GM19324 (cell line): ENCODE data around the gene TMEM108.

ENCODE experiments used
- ATAC-seq: cut with Tn5 transposase; IDR thresholded peaks from one replicate; pipeline ENCODE4 v1.9.1; 2021; ENCODE audit warnings: mild to moderate bottlenecking, moderate library complexity; ENCODE audit not compliant: unreplicated experiment, low FRiP score

The TMEM108 gene

GRCh38 chr3:133053532-133053931, 15.3 kb downstream of the TMEM108 start:
- no peak for ATAC-seq

GRCh38 chr3:133054586-133054985, 16.4 kb downstream of the TMEM108 start:
- no peak for ATAC-seq

GRCh38 chr3:133055339-133055738, 17.1 kb downstream of the TMEM108 start:
- ATAC-seq = no peak

GRCh38 chr3:133058243-133058642, 20.1 kb downstream of the TMEM108 start:
- ATAC-seq = no peak

- no peak for ATAC-seq
Observed at GRCh38 chr3:133058831-133059230, 20.6 kb downstream of the TMEM108 start.

- ATAC-seq = no peak
Observed at GRCh38 chr3:133065193-133065961, 27.2 kb downstream of the TMEM108 start.

GRCh38 chr3:133066026-133066425, 27.8 kb downstream of the TMEM108 start:
- ATAC-seq = no peak

- ATAC-seq = no peak
Observed at GRCh38 chr3:133069556-133070286, 31.5 kb downstream of the TMEM108 start.

GRCh38 chr3:133074977-133075376, 36.8 kb downstream of the TMEM108 start:
- no peak for ATAC-seq

GRCh38 chr3:133077688-133078087, 39.5 kb downstream of the TMEM108 start:
- no peak for ATAC-seq

- no peak for ATAC-seq
Observed at GRCh38 chr3:133079621-133080020, 41.4 kb downstream of the TMEM108 start.

GRCh38 chr3:133081016-133081415, 42.8 kb downstream of the TMEM108 start:
- no peak for ATAC-seq

- no peak for ATAC-seq
Observed at GRCh38 chr3:133083395-133083794, 45.2 kb downstream of the TMEM108 start.

- ATAC-seq = no peak
Observed at GRCh38 chr3:133089906-133090485, 51.8 kb downstream of the TMEM108 start.

GRCh38 chr3:133092681-133093080, 54.5 kb downstream of the TMEM108 start:
- no peak for ATAC-seq

GRCh38 chr3:133093366-133093765, 55.2 kb downstream of the TMEM108 start:
- no peak for ATAC-seq

- no peak for ATAC-seq
Observed at GRCh38 chr3:133096900-133097613, 58.9 kb downstream of the TMEM108 start.

- ATAC-seq = no peak
Observed at GRCh38 chr3:133103706-133104105, 65.5 kb downstream of the TMEM108 start.

- no peak for ATAC-seq
Observed at GRCh38 chr3:133106169-133106568, 68.0 kb downstream of the TMEM108 start.

GRCh38 chr3:133112666-133113065, 74.5 kb downstream of the TMEM108 start:
- ATAC-seq = no peak

GRCh38 chr3:133113526-133113925, 75.3 kb downstream of the TMEM108 start:
- ATAC-seq = no peak
